HG02678 (cell line): ENCODE data around the gene LY6G5B.

Experiments
- ATAC-seq: cut with Tn5 transposase; IDR thresholded peaks from one replicate; pipeline ENCODE4 v1.9.1; 2021; ENCODE audit warnings: mild to moderate bottlenecking, moderate library complexity; ENCODE audit not compliant: unreplicated experiment

The LY6G5B gene

GRCh38 chr6:31640612-31641011 lies 29.2 kb upstream of the LY6G5B start:
- ATAC-seq: no peak

- no peak for ATAC-seq
Measured at GRCh38 chr6:31641370-31641769, 28.4 kb upstream of the LY6G5B start.

DNA sequence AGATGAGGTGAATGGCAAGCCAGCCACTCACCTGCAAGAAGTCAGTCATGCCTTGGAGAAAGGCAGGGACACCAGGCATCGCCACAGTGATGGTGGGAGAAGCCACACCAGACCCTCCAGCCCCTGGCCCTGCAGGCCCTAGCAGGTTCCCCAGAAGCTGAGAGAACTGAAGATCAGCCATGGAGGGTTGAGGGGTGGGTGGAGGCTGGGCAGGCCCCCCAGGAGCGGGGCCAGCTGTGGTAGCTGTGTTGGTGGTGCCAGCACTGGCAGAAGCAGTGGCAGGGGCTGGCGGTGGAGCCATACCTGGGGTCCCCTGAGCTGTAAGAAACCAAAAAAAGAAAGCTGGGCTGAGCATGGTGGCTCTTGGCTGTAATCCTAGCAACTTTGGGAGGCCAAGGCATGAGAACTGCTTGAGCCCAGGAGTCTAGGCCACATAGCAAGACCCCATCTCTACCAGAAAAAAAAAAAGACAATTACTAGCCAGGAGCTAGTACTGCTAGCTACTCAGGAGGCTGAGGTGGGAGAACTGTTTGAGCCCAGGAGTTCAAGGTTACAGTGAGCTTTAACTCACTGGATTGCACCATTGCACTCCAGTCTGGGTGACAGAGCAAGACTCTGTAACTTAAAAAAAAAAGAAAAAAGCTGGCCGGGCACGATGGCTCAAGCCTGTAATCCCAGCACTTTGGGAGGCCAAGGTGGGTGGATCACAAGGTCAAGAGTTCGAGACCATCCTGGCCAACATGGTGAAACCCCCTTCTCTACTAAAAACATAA lies 26.8 kb upstream of the LY6G5B start:
- ATAC-seq: no peak

- no peak for ATAC-seq
Measured at GRCh38 chr6:31643818-31644454, 25.8 kb upstream of the LY6G5B start.

DNA sequence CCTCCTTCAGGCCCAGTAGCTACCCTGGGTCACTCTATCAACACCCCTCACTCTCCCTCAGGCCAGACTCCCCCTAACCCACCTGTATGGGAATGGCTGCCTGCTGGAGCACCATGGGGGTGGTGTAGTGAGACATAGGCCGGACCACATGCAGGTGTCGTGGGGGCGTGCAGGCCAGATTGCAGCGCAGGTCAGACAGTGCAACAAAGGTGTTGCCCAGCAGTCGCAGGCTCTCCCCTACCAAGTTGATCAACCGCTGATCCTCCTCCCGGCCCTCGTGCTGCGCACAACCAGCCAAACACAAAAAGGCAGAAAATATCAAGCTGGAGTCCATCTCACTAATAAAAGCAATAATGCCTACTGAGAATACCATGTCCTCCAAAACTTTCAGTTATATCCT lies 24.5 kb upstream of the LY6G5B start:
- no peak for ATAC-seq

GRCh38 chr6:31651602-31652191 lies 18.1 kb upstream of the LY6G5B start:
- ATAC-seq: peak; percentile 25

DNA sequence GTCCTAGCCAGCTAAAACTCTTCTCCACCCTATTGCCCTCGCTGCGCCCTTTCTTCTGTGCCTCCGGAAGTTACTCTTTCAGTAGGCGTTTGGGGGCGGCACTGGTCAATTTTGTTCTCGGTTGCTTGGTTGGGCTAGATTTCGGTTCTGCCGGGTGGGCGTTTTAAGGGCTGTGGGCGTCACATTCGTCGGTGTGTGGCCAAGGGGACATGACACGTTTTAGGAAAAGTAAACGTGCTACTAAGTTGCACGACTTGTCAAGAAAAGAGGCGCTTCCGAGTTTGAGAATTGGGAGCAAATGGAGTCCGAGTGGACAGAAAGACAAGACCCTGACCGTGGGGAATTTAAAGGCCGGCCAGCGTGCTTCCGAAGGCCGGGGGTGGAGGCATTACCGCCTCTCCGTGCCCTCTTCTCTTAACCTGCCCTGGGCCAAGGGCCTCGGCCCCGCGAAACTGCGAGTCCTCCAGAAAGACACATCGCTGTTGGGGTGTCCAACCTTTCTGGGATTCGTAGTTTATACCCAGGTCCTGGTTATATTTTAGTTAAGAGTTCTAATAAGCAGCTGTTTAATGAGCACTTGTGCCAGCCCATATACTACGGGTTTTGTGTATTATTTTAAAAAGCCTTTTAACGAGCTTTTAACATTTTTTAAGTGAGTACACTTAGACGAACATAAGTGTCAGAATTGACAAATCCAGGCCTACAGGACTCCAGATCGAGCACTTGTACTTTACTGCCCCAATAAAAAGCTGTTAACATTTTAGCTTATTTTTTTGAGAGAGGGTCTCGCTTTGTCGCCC lies 16.7 kb upstream of the LY6G5B start:
- peak; percentile 61 for ATAC-seq

DNA sequence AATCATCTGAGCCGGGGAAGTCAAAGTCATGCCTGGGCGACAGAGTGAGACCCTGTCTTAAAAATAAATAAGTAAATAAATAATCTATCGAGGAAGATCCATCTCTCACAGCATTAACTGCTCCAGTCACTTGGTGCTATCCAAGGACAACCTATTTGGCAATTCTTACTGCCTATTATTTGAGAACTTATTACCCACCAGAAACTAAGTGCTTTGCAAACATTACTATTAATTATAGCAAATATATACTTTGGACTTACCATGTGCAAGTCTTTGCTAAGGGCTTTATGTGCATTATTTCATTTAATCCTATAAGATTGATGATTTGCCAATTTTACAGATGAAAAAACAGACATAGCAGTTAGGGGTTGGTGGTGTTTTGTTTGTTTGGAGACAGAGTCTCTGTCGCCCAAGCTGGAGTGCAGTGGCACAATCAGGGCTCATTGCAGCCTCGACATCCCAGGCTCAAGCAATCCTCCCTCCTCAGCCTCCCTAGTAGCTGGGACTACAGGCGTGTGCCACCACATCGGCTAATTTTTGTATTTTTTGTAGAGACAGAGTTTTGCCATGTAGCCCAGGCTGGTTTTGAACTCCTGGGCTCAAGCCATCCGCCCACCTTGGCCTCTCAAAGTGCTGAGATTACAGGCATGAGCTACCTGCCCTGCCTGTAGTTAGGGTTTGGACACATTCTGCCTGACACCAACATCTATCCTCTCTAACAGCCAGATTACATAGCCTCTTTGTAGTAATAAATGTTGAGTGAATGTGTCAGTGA lies 15.0 kb upstream of the LY6G5B start:
- ATAC-seq: no peak

- no peak for ATAC-seq
Measured at GRCh38 chr6:31655349-31656237, 14.2 kb upstream of the LY6G5B start, which contains the start of gene APOM. TSS of gene APOM (plus strand) at chr6:31655894. CDS start at chr6:31655967, 73 bp downstream.

DNA sequence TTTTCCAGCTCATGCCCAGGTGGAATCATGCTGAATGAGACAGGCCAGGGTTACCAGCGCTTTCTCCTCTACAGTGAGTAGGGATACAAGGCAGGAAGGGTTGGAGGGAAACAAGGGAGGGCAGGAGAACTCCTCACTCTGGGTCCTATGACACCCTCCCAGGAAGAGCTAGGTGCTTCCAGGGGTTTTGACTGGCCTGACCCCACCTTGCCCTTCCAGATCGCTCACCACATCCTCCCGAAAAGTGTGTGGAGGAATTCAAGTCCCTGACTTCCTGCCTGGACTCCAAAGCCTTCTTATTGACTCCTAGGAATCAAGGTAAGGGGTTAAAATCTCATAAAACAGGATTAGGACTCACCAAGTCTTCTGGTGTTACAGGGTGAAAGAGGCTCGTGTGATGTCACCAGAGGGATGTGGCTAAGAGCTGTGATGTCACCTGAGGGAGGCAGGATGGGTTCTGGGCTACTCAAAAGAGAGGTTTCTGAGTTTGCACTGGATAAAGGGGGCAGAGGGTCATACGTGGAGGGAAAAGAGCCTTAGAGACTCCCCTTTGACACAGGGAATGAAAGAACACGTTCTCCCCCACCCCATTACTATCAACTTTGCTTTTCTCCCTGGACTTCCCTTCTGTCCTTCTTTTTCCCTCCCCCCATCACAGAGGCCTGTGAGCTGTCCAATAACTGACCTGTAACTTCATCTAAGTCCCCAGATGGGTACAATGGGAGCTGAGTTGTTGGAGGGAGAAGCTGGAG lies 12.2 kb upstream of the LY6G5B start:
- no peak for ATAC-seq

DNA sequence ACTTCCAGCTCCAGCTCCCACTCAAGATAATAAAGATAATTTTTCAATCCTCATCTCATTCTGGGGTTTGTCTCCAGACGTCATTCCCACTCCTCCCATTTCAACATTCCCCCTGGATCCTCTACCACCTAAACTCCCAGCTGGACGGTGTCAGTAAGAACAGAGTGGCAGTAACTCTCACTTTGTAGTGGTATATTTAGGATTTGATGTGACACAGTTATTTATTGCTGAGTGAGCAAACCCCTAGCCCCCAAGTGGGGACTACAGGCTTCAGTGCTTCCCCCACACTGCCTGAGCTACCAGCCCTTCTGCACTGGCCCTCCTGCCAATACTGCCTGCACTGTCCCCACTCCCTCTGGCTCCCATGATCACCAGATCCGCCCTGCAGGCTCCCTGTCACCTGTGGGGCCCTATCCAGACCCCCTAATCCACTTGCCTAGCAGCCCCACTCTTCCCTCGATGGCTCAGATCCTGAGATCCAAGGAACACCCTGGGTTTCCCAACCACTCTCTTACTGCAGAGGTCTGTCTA lies 11.6 kb upstream of the LY6G5B start:
- no peak for ATAC-seq

GRCh38 chr6:31658983-31659648 lies 10.7 kb upstream of the LY6G5B start:
- ATAC-seq: no peak

DNA sequence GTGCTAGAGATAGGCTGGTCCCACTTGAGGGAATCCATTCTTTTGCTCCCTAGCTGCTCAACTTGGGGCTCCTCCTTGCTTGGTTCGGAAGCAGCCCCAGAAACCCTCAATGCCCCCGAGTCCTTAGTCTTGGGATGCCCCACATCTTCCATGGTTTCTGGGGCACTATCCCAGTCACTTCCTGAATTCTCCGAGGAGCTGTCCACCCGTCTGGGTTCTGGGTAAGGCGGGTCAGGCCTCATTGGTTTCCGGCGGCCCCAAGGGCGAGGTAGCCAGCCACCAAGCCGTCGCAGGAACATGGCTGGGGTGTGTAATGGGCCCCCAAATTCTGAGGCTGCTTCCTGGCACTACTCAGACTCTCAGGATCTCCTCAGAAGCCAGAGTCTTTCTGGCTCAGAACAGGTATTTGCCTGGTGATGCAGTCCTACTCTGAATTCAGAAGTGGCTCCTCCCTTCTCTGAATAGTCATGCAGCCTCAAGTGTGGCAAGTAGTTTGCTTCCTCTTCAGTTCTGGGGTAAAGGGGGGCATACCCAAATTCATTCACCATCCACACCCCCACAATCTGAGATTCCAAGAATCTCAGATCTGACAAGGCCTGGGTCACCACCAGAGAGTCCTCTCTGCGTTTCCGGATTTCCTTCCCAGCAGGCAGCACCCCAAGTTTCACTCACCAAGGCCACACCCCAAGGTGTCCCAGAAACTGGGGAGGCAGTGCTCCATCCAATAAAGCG lies 10.0 kb upstream of the LY6G5B start:
- no peak for ATAC-seq

DNA sequence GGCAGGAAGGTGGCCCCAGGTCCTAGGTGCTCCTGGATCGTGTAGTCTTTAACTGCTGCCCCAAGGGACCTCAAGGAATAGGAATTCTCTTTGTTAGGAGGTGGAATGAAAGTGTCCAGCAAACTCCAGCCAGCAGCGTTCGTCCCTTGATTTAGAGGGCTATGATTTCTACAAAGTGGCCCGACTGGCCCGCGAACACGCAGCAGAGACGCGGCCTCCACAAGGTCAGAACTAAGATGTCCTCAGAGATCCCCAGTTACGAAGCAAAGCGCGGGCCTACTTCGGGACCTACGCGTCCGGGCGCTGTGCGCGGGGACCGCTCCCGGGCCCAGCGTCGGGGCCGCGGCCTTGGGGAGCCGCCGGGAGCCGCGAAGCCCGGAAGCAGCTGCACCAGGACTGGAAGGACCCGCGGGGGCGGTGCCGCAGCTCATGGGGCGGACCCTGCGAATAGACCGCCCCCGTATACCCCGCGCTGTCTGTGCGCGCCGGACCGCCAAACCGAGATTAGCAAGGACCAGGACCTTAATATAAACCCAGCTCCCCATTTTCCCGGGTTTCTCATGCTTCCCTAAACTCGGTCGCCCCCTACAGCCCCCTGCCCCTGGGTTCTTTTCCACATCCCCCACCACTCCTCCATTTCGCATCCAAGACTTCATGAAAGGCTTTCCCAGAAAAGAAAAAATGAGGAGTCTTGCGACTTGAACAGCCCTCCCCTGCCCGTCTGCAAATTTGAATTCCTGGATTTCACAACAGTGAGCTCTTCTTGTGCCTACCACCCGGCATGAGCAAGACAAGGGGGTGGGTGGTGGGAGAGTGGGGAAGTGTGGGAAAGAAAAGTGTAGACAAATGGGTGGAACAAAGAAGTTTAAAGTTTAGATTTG lies 9.2 kb upstream of the LY6G5B start, which contains the start of gene C6orf47:
Gene C6orf47 (minus strand): TSS at position 398 of the 881 bp plus-strand sequence. CDS start 831 bp downstream, outside the sequence.
- ATAC-seq: peak; percentile 61

- no peak for ATAC-seq
Measured at GRCh38 chr6:31661262-31662123, 8.3 kb upstream of the LY6G5B start.
